LNCaP clone FGC (cell line): Measurements from ENCODE around the gene SLC12A4.

ENCODE experiments used
- DNase-seq: peaks from one replicate; pipeline ENCODE4 v3.0.0-alpha.2; 2011; ENCODE audit warnings: low read depth
- H3K4me3 ChIP-seq: 2 replicates; pipeline ENCODE4 v1.5.1; 2011; ENCODE audit warnings: mild to moderate bottlenecking, low read depth, low read length, control low read depth
- CTCF ChIP-seq: IDR thresholded peaks from 2 replicates; pipeline ENCODE4 v1.5.1; 2012; ENCODE audit warnings: mild to moderate bottlenecking; ENCODE audit not compliant: control insufficient read depth, insufficient read depth; ENCODE audit errors: extremely low read depth

The SLC12A4 gene

GRCh38 chr16:67944690-67945391 is 23.6 kb downstream of the SLC12A4 start:
- DNase-seq = no peak
- no peak overlapping the region for H3K4me3 ChIP-seq
- TF ChIP-seq CTCF = no peak

- DNase-seq = no peak
- no peak within 1 kb of the TSS for H3K4me3 ChIP-seq
- TF ChIP-seq CTCF = no peak
Observed at GRCh38 chr16:67943619-67944504, 24.6 kb downstream of the SLC12A4 start, which contains the start of gene LCAT. TSS of gene LCAT (minus strand) at chr16:67944120. CDS start at chr16:67944101, 19 bp downstream.

- H3K4me3 ChIP-seq = no peak overlapping the region
- no peak for DNase-seq
- no peak for TF ChIP-seq CTCF
Observed at GRCh38 chr16:67943256-67943618, 25.2 kb downstream of the SLC12A4 start.

- H3K4me3 ChIP-seq = no peak overlapping the region
- no peak for DNase-seq
- no peak for TF ChIP-seq CTCF
Observed at GRCh38 chr16:67942510-67943255, 25.8 kb downstream of the SLC12A4 start.

- no peak for DNase-seq
- H3K4me3 ChIP-seq = no peak overlapping the region
- TF ChIP-seq CTCF = peak; percentile 73
Observed at GRCh38 chr16:67942200-67942509, 26.3 kb downstream of the SLC12A4 start.

GRCh38 chr16:67941469-67942199 is 26.8 kb downstream of the SLC12A4 start:
- no peak overlapping the region for H3K4me3 ChIP-seq
- TF ChIP-seq CTCF = no peak
- no peak for DNase-seq
